Measurements from ENCODE around the gene BCL7A. TPM values are rescaled to one million over a fixed set of nuclear protein-coding genes. Genes with fewer than 3 reads are reported as not detected.

BCL7A gene
- total RNA-seq, 1 experiment from 2014 or later: 10.6 TPM

GRCh38 chr12:121996050-121996944, 25.4 kb upstream of the BCL7A start:
- DNase-seq (ENCODE audit: low spot score): no peak
- in situ Hi-C loops (cut with HindIII; ENCODE audit: low sequenced_read_pairs): no loop called here

GRCh38 chr12:121996945-121997612, 24.6 kb upstream of the BCL7A start:
- DNase-seq (ENCODE audit: low spot score): no peak
- in situ Hi-C loops (cut with HindIII; ENCODE audit: low sequenced_read_pairs): no loop called here

DNA sequence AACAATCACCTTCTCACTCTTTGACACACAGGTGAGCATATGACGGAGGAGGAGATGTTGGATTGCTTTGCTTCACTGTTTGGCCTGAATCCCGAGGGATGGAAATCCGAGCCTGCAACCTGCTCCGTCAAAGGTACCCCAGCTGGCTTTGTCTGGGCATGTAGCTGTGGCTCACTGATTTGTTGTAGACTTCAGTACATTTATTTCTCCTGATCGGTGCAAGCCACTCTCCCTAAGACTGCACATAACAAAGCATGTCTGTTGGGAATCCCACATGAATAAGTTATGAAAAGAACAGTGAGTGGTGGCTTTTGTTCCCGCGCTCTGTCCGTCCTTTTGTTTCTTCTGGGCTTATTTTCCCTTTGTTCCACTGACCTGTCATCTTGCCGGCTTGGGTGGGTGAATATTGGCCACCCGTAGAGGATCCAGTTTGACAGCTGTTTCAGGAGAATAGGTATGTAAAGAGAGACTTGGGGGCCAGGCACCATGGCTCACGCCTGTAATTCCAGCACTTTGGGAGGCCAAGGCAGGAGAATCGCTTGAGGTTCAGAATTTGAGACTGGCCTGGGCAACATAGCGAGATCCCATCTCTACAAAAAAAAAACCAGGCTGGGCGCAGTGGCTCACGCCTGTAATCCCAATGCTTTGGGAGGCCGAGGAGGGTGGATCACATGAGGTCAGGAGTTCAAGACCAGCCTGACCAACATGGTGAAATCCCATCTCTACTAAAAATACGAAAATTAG, 20.0 kb upstream of the BCL7A start:
- in situ Hi-C loops (cut with HindIII; ENCODE audit: low sequenced_read_pairs): no loop called here
- DNase-seq (ENCODE audit: low spot score): no peak

GRCh38 chr12:122003651-122004611, 17.8 kb upstream of the BCL7A start:
- DNase-seq (ENCODE audit: low spot score): no peak
- in situ Hi-C loops (cut with HindIII; ENCODE audit: low sequenced_read_pairs): no loop called here

GRCh38 chr12:122004633-122005071, 17.0 kb upstream of the BCL7A start:
- in situ Hi-C loops (cut with HindIII; ENCODE audit: low sequenced_read_pairs): no loop called here
- DNase-seq (ENCODE audit: low spot score): no peak

GRCh38 chr12:122005252-122005776, 16.4 kb upstream of the BCL7A start:
- in situ Hi-C loops (cut with HindIII; ENCODE audit: low sequenced_read_pairs): no loop called here
- no peak for DNase-seq (ENCODE audit: low spot score)

GRCh38 chr12:122006186-122006926, 15.3 kb upstream of the BCL7A start:
- in situ Hi-C loops (cut with HindIII; ENCODE audit: low sequenced_read_pairs): no loop called here
- DNase-seq (ENCODE audit: low spot score): no peak

DNA sequence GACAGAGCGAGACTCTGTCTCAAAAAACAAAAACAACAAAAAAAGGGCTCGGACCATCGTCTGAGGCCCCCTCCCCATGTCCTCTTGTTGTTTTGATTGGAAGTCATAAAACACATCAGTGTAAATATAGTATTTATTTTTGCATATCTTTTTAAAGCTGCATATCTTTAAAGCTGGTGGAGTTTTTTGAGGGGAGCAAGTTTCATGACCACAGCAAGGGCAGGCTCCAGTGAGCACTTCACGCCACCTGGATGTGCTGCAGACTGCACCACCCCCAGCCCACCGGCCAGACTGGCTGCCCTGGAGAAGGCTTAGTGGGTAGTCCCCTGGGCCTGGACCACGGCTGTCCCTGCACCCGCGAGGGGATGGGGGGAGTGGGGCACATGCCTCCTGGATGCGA, 11.9 kb upstream of the BCL7A start:
- in situ Hi-C loops (cut with HindIII; ENCODE audit: low sequenced_read_pairs): no loop called here
- DNase-seq (ENCODE audit: low spot score): no peak

DNA sequence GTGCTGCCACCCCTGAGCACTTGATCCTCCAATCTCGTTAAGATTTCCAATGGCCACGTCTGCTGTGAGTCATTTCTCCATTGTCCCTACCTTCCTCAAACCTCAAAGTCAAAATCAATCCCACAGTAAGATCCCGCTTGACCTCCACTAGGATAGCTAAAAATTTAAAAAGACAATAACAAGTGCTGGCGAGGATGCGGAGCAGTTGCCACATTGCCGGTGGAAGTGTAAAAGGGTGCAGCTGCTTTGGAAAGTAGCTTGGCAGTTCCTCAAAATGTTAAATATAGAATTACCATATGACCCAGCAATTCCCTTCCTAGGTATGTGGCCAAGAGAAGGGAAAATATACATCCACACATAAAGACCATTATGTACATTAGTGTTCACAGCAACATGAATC, 9.5 kb upstream of the BCL7A start:
- DNase-seq (ENCODE audit: low spot score): no peak
- in situ Hi-C loops (cut with HindIII; ENCODE audit: low sequenced_read_pairs): no loop called here

DNA sequence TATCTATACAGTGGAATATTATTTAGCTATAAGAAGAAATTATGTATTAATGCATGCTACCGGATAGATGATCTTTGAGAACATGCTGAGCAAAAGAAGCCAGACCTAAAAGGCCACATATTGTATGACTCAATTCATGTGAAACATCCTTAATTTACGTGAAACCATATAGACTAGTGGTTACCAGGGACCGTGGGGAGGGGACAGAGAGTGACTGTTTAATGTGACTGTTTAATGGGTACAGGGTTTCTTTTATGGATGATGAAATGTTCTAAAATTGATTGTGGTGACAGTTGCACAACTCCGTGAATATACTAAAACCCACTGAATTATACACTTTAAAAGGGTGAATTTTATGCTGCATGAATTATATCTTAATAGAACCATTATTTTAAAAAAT, 8.5 kb upstream of the BCL7A start:
- in situ Hi-C loops (cut with HindIII; ENCODE audit: low sequenced_read_pairs): no loop called here
- DNase-seq (ENCODE audit: low spot score): no peak

DNA sequence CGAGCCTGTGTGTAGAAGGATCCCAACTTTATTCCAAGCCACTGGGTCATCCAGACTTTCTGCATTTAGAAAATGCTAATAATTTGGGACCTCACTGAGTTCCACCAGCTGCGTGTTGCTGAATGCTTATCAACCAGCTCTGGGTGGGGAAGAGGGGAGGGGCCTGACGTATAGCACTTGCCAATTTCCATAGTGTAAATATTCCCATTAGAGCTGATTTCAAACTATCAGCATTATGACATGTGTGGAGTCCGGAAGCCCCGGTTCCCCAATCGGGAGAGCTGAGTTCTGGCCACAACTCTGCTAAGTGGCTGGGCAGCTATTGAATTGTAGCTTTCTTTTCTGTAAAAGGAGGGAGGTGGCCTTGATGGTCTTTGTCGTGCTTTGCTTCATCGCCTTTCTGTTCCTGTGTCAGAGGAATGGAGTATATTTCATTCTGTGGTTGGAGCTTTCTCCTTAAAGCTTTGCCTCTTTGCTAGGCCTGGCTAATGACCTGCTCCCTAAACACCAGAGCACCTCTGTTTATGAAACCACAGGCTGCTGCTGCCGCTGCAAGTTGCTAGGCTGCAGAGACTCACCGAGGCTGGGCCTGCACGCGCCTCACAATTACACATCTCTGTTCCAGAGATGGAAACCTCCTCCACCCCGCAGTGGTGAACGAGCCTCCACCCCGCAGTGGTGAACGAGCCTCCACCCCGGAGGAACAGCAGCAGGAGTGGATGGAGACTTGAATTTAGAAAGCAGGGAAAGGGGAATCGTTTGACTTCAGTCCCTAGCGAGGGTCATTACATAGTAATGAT, 7.7 kb upstream of the BCL7A start:
- no peak for DNase-seq (ENCODE audit: low spot score)

DNA sequence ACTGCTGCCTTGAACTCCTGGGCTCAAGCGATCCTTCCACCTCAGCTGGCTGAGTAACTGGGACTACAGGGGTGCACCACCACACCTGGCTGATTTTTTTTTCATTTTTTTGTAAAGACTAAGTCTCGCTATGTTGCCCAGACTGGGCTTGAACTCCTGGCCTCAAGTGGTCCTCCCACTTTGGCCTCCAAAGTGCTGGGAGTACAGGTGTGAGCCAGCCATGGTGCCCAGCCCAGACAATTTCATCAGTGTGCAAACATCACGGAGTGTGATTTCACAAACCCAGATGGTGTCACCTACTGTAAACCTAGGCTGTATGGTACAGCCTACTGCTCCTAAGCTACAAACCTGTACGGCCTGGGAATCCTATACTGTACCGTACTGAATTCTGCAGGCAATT, 6.9 kb upstream of the BCL7A start:
- in situ Hi-C loops (cut with HindIII; ENCODE audit: low sequenced_read_pairs): no loop called here
- no peak for DNase-seq (ENCODE audit: low spot score)

More for the DNA sequence above, 7.7 kb upstream of the BCL7A start:
- in situ Hi-C loops (cut with HindIII; ENCODE audit: low sequenced_read_pairs): no loop called here

GRCh38 chr12:122018457-122018856, 3.2 kb upstream of the BCL7A start:
- DNase-seq (ENCODE audit: low spot score): no peak
- in situ Hi-C loops (cut with HindIII; ENCODE audit: low sequenced_read_pairs): no loop called here

- in situ Hi-C loops (cut with HindIII; ENCODE audit: low sequenced_read_pairs): no loop called here
- DNase-seq (ENCODE audit: low spot score): no peak
Measured at GRCh38 chr12:122018937-122019336, 2.7 kb upstream of the BCL7A start.

DNA sequence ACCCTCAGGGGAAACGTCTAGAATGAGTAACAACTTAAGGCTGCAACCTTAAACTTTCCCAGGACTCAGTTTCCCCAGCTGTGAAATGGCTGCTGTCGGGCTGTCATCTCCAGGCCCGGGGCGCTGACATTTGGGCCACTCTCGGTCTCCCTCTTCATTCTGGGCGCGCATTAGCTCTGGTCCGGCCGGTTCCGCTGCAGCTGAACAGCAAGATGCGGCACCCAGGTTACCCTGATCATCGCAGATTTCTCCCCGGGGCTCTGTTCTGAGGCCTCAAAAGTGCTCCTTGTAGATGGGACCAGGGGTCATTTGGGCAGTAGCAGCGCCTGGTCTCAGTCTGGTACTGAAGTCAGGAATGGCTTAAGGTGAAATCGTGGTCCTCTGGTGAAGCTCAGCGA, 890 bp upstream of the BCL7A start:
- in situ Hi-C loops (cut with HindIII; ENCODE audit: low sequenced_read_pairs): no loop called here
- peak; percentile 31 for DNase-seq (ENCODE audit: low spot score)

DNA sequence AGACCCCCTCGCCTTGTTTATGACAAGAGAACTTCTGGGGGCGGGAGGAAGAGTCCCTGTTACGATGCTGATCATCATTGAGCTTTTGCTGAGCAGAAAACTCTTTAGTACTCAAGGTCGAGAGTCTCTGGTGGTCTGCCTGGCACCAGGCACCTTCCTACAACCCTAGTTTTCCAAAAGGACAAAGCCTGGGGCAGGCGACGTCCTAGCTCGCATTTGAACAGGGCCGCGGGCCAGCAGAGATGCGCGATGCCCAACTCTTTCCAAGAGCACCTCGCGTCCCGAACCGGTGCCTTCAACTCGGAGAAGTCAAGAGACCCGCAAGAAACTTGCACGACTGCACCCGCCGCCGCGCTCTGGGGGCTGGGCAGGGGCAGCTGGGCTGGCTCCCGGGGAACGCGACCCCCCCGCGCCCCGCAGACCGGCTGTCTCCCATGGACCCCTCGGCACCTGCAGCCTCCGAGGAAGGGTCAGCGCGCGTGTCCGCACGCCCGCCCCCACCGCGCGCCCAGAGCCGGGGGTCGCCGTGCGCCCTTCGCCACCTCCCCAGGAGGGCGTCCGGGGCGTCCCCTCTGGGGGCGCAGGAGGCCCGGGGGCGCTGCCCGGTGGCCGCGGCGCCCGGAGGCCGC, 377 bp upstream of the BCL7A start:
- in situ Hi-C loops (cut with HindIII; ENCODE audit: low sequenced_read_pairs): no loop called here
- DNase-seq (ENCODE audit: low spot score): peak; percentile 47

Data from G401 (cell line).